Kidney (tissue), 14 donors: Measurements from ENCODE around the gene EREG. TPM values are rescaled to one million over a fixed set of nuclear protein-coding genes. Genes with fewer than 3 reads are reported as not detected.

Source experiments
- DNase-seq, 5 donors: peaks; one replicate each; pipeline ENCODE4 v3.0.0-alpha.2; 2013 to 2020
- FAIRE-seq: peaks from 2 replicates; lab custom pipeline; 2012; peaks lifted over from hg19 to GRCh38; lab: Jason Lieb, UNC
- H3K27ac ChIP-seq, 2 donors: one replicate each; pipeline ENCODE4 v1.7.0; 2013; ENCODE audit warnings: low read depth in 2 of 2, low read length in 2 of 2, inconsistent platforms in 1 of 2
- H3K27me3 ChIP-seq: one replicate; pipeline ENCODE4 v1.7.1; 2013; ENCODE audit warnings: low read length, inconsistent platforms; ENCODE audit not compliant: control insufficient read depth, insufficient read depth
- H3K36me3 ChIP-seq, 3 donors: one replicate each; pipeline versions ENCODE4 v1.7.0 to v1.7.1; 2013; ENCODE audit warnings: low read length in 3 of 3, control low read depth in 1 of 3, inconsistent platforms in 1 of 3; ENCODE audit not compliant: insufficient read depth in 3 of 3, control insufficient read depth in 2 of 3
- H3K4me1 ChIP-seq, 3 donors: one replicate each; pipeline versions ENCODE4 v1.7.0 to v1.7.1; 2013; ENCODE audit warnings: low read length in 3 of 3, inconsistent platforms in 1 of 3, low read depth in 1 of 3; ENCODE audit not compliant: control insufficient read depth in 2 of 3, insufficient read depth in 2 of 3
- H3K4me3 ChIP-seq, 3 donors: one replicate each; pipeline versions ENCODE4 v1.7.0 to v1.8.1; 2013; ENCODE audit warnings: low read length in 3 of 3, control low read depth in 1 of 3, inconsistent platforms in 1 of 3
- H3K9ac ChIP-seq, 3 donors: one replicate each; pipeline versions ENCODE4 v1.7.0 to v1.7.1; 2013; ENCODE audit warnings: low read length in 3 of 3, control low read depth in 1 of 3, inconsistent platforms in 1 of 3
- H3K9me3 ChIP-seq, 3 donors: one replicate each; pipeline versions ENCODE4 v1.7.0 to v1.7.1; 2013; ENCODE audit warnings: low read length in 3 of 3, control low read depth in 1 of 3, inconsistent platforms in 1 of 3; ENCODE audit not compliant: control insufficient read depth in 2 of 3, insufficient read depth in 1 of 3
- CTCF ChIP-seq: IDR thresholded peaks from 3 replicates; pipeline ENCODE4 v1.5.1; 2012; ENCODE audit warnings: mild to moderate bottlenecking, moderate library complexity, borderline replicate concordance; ENCODE audit not compliant: insufficient read depth; ENCODE audit errors: extremely low read depth
- intact Hi-C: fragments of 100-400 bp; cut with DNase I; formaldehyde crosslinking; loops from one replicate; pipeline ENCODE4 v1.11.1; 2022
- polyA plus RNA-seq: library from polyadenylated mRNA; stranded (reverse); fragments of 350-450 nt; fragmentation: Illumina TruSeq; extraction: RNeasy Lipid Tissue Mini Kit (QIAGEN cat#74804); gene quantifications from one replicate; pipeline ENCODE4 v1.2.3, GENCODE V29; 2014; ENCODE audit warnings: low read depth, low replicate concordance; ENCODE audit not compliant: insufficient read depth
- total RNA-seq: library from RNA; stranded (reverse); fragmentation: NEBNext Ultra II Directional; extraction: Animal tissue kit (Norgen Biotek cat#: 25700); gene quantifications from one replicate; pipeline ENCODE4 v1.2.1, GENCODE V29; 2021
- donor health status: control.
- donor health status: control.
- donor health status: control.
- donor health status: control.
- donor health status: control.
- donor health status: DM: yes; HTN: yes; CAD: no.
- donor health status: Normal renal cell carcinoma (clear cell type).

The EREG gene
- total and polyA plus RNA-seq, 2 donors from 2014 or later, result 0.44 TPM; not detected in 1

GRCh38 chr4:74431113-74431826 is 66.3 kb downstream of the EREG start:
- DNase-seq (no peak), FAIRE-seq (no peak)
- H3K27me3 ChIP-seq, result no peaks in the 10 kb centered on the region
- no peaks in the 10 kb centered on the region for H3K4me1 ChIP-seq
- no peaks in the 10 kb centered on the region for H3K36me3 ChIP-seq
- intact Hi-C loops, result no loop called here
- TF ChIP-seq CTCF, result no peak
- no peaks in the 10 kb centered on the region for H3K9me3 ChIP-seq
- no peak overlapping the region for H3K27ac ChIP-seq
- H3K9ac ChIP-seq, result no peak overlapping the region
- no peak overlapping the region for H3K4me3 ChIP-seq

GRCh38 chr4:74433043-74433442 is 68.1 kb downstream of the EREG start:
- H3K36me3 ChIP-seq, result no peaks in the 10 kb centered on the region
- no peak overlapping the region for H3K4me3 ChIP-seq
- H3K27me3 ChIP-seq, result no peaks in the 10 kb centered on the region
- H3K27ac ChIP-seq, result no peak overlapping the region
- DNase-seq (no peak), FAIRE-seq (no peak)
- TF ChIP-seq CTCF, result no peak
- no peak overlapping the region for H3K9ac ChIP-seq
- H3K4me1 ChIP-seq, result no peaks in the 10 kb centered on the region
- H3K9me3 ChIP-seq, result no peaks in the 10 kb centered on the region
- intact Hi-C loops, result no loop called here

- Histone ChIP-seq H3K4me1 (no peaks in the 10 kb centered on the region), H3K27ac (no peak overlapping the region), H3K9ac (no peak overlapping the region), H3K27me3 (no peaks in the 10 kb centered on the region), H3K36me3 (no peaks in the 10 kb centered on the region), H3K9me3 (no peaks in the 10 kb centered on the region), H3K4me3 (no peak overlapping the region)
- TF ChIP-seq CTCF, result no peak
- no peak for DNase-seq
- intact Hi-C loops, result no loop called here
- FAIRE-seq, result no peak
These were observed 68.7 kb downstream of the EREG start for GRCh38 chr4:74433541-74434172.
